Erythroblast (primary cell): Measurements from ENCODE around the gene SYT15.

Source experiments
- GATA1 ChIP-seq: IDR thresholded peaks from 2 replicates; pipeline ENCODE4 v1.6.1; 2011; ENCODE audit warnings: low read depth, mild to moderate bottlenecking, control low read depth, low read length, moderate library complexity
- POLR2A ChIP-seq: IDR thresholded peaks from 2 replicates; pipeline ENCODE4 v1.6.1; 2011; ENCODE audit warnings: mild to moderate bottlenecking, low read length

DNA sequence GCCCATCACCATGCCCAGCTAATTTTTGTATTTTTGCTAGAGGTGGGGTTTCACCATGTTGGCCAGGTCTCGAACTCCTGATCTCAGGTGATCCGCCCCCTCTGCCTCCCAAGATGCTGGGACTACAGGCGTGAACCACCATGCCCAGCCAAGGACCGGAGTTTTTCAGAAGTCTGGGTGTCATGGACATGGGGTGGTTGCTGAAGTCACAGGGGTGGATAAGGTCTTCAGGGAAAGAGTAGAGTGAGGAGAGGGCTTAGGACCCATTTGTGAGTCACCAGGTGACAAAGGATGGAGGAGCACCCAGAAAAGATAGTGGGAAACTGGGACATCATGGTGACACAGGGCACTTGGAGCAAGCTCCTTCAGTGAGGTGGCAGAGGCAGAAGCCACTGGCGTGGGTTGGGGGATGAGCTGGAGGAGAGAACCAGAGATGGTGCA, 19.7 kb upstream of the SYT15 start:
- TF ChIP-seq POLR2A, result no peak
- TF ChIP-seq GATA1, result no peak
